Measurements from ENCODE around the gene DPP10. TPM values are rescaled to one million over a fixed set of nuclear protein-coding genes. Genes with fewer than 3 reads are reported as not detected.

The DPP10 gene
- total and polyA plus RNA-seq, 4 donors, result 0.04 to 4.1 (median 0.48) TPM

DNA sequence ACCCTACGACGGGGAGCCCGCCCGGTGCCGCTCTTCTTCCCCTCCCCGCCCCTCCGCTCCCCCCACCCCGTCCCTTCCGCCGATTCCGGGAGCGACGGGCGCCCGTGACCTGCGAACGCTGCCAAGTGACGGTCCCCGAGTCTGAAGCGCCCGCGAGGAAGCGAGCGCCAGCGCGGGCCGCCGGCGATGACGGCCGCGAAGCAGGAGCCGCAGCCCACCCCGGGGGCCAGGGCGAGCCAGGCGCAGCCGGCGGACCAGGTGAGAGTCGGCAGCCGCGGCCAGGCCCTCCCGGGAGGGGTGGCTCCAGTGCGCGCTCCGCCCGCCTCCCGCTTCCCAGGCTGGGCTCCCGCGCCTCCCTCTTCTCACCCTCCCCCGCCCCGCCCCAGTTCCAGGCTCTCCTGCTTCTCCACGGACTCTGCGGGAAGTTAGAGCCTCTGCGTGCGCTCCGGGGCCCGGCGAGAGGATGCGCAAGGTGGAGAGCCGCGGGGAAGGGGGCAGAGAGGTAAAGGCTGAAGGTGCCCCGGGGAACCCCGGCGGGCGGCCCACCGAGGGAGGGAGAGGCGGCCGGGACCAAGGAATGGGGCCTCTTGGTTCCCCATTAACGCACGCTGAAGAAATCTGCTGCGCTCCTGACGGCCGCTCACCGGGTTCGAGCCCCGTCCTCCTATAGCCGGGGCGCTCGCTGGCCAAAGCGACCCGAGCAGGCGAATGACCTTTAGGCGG, 719.5 kb downstream of the DPP10 start:
- peak overlapping the region in 1 of 3 donors; percentile 35 for H3K4me3 ChIP-seq (ENCODE audit: low read depth in 1 of 3, low read length in 3 of 3)
- H3K36me3 ChIP-seq (ENCODE audit: control insufficient read depth in 4 of 4, insufficient read depth in 3 of 4, low read depth in 1 of 4, low read length in 3 of 4), result no peaks in the 10 kb centered on the region
- peak; percentile 40 for DNase-seq (ENCODE audit: low spot score)
- TF ChIP-seq FOXA1 (IDR thresholded peaks at IDR 0.05) (no peak), NR2F2 (IDR thresholded peaks at IDR 0.05) (no peak), RXRA (IDR thresholded peaks at IDR 0.05) (no peak), HNF4G (IDR thresholded peaks at IDR 0.05) (no peak), HNF4A (conservative IDR thresholded peaks at IDR 0.05) (no peak), CTCF (IDR thresholded peaks at IDR 0.05; ENCODE audit: low read depth, low read length, missing input control) (no peak), FOXA2 (IDR thresholded peaks at IDR 0.05) (no peak), RAD21 (IDR thresholded peaks at IDR 0.05) (no peak), YY1 (IDR thresholded peaks at IDR 0.05) (no peak), TAF1 (conservative IDR thresholded peaks at IDR 0.05) (no peak), SP1 (IDR thresholded peaks at IDR 0.05) (no peak), ZBTB33 (IDR thresholded peaks at IDR 0.05) (no peak), JUND (IDR thresholded peaks at IDR 0.05) (no peak), GABPA (IDR thresholded peaks at IDR 0.05 in 1 of 2, conservative IDR thresholded peaks at IDR 0.05 in 1 of 2) (no peak), EGR1 (IDR thresholded peaks at IDR 0.05; ENCODE audit: low read depth in 2 of 2) (no peak)
- TF ChIP-seq, protein P1, sequence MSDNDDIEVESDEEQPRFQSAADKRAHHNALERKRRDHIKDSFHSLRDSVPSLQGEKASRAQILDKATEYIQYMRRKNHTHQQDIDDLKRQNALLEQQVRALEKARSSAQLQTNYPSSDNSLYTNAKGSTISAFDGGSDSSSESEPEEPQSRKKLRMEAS (IDR thresholded peaks at IDR 0.05), result no peak
- TF ChIP-seq, protein P2, sequence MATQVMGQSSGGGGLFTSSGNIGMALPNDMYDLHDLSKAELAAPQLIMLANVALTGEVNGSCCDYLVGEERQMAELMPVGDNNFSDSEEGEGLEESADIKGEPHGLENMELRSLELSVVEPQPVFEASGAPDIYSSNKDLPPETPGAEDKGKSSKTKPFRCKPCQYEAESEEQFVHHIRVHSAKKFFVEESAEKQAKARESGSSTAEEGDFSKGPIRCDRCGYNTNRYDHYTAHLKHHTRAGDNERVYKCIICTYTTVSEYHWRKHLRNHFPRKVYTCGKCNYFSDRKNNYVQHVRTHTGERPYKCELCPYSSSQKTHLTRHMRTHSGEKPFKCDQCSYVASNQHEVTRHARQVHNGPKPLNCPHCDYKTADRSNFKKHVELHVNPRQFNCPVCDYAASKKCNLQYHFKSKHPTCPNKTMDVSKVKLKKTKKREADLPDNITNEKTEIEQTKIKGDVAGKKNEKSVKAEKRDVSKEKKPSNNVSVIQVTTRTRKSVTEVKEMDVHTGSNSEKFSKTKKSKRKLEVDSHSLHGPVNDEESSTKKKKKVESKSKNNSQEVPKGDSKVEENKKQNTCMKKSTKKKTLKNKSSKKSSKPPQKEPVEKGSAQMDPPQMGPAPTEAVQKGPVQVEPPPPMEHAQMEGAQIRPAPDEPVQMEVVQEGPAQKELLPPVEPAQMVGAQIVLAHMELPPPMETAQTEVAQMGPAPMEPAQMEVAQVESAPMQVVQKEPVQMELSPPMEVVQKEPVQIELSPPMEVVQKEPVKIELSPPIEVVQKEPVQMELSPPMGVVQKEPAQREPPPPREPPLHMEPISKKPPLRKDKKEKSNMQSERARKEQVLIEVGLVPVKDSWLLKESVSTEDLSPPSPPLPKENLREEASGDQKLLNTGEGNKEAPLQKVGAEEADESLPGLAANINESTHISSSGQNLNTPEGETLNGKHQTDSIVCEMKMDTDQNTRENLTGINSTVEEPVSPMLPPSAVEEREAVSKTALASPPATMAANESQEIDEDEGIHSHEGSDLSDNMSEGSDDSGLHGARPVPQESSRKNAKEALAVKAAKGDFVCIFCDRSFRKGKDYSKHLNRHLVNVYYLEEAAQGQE (IDR thresholded peaks at IDR 0.05), result no peak
- TF ChIP-seq, protein P3, sequence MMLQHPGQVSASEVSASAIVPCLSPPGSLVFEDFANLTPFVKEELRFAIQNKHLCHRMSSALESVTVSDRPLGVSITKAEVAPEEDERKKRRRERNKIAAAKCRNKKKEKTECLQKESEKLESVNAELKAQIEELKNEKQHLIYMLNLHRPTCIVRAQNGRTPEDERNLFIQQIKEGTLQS (IDR thresholded peaks at IDR 0.05), result no peak
- peaks cover 0 to 8% (median 4%) of the 10 kb centered on the region in 4 donors for H3K4me1 ChIP-seq (ENCODE audit: control insufficient read depth in 4 of 4, insufficient read depth in 4 of 4, low read length in 3 of 4)
- no peak overlapping the region for H3K27ac ChIP-seq (ENCODE audit: low read depth in 1 of 2, low read length in 2 of 2)
- H3K27me3 ChIP-seq (ENCODE audit: control insufficient read depth in 4 of 4, insufficient read depth in 4 of 4, low read length in 3 of 4), result peaks cover 2 to 14% (median 8%) of the 10 kb centered on the region in 4 donors
- H3K9ac ChIP-seq (ENCODE audit: low read depth in 1 of 2, low read length in 2 of 2), result no peak overlapping the region
- 2% methylated on average over 83 of the region's 83 CpGs for WGBS
- H3K9me3 ChIP-seq (ENCODE audit: control insufficient read depth in 4 of 4, low read length in 3 of 4), result no peaks in the 10 kb centered on the region

Measured in liver (tissue), 9 donors.